ENCODE results near the gene SH3GL3. TPM values are rescaled to one million over a fixed set of nuclear protein-coding genes. Genes with fewer than 3 reads are reported as not detected.

The SH3GL3 gene
- total RNA-seq = 186 TPM

GRCh38 chr15:83446904-83447709 is at the start of gene SH3GL3:
SH3GL3 (plus strand) TSS chr15:83447341; CDS start chr15:83447534, 193 bp downstream.
- peak; percentile 94 for DNase-seq

GRCh38 chr15:83398626-83399025 is 48.5 kb upstream of the SH3GL3 start:
- DNase-seq = no peak

GRCh38 chr15:83404121-83404520 is 43.0 kb upstream of the SH3GL3 start:
- DNase-seq = no peak

GRCh38 chr15:83410532-83410931 is 36.6 kb upstream of the SH3GL3 start:
- DNase-seq = no peak

- no peak for DNase-seq
Measured at GRCh38 chr15:83413054-83413719, 34.0 kb upstream of the SH3GL3 start.

- DNase-seq = no peak
Measured at GRCh38 chr15:83422081-83422480, 25.1 kb upstream of the SH3GL3 start.

GRCh38 chr15:83422541-83422940 is 24.6 kb upstream of the SH3GL3 start:
- DNase-seq = no peak

- no peak for DNase-seq
Measured at GRCh38 chr15:83424101-83424500, 23.0 kb upstream of the SH3GL3 start.

GRCh38 chr15:83430441-83430840 is 16.7 kb upstream of the SH3GL3 start:
- no peak for DNase-seq

GRCh38 chr15:83431521-83431920 is 15.6 kb upstream of the SH3GL3 start:
- DNase-seq = no peak

GRCh38 chr15:83435202-83435601 is 11.9 kb upstream of the SH3GL3 start:
- no peak for DNase-seq

- DNase-seq = no peak
Measured at GRCh38 chr15:83435782-83436181, 11.4 kb upstream of the SH3GL3 start.

GRCh38 chr15:83436513-83437158 is 10.5 kb upstream of the SH3GL3 start:
- no peak for DNase-seq

GRCh38 chr15:83443076-83443847 is 3.9 kb upstream of the SH3GL3 start:
- DNase-seq = no peak

- DNase-seq = no peak
Measured at GRCh38 chr15:83444936-83445335, 2.2 kb upstream of the SH3GL3 start.

GRCh38 chr15:83445643-83446042 is 1.5 kb upstream of the SH3GL3 start:
- DNase-seq = no peak

GRCh38 chr15:83446417-83446816 is 724 bp upstream of the SH3GL3 start:
- no peak for DNase-seq

- no peak for DNase-seq
Measured at GRCh38 chr15:83449250-83449671, 2.1 kb downstream of the SH3GL3 start.

GRCh38 chr15:83449937-83450506 is 2.9 kb downstream of the SH3GL3 start:
- DNase-seq = no peak

- no peak for DNase-seq
Measured at GRCh38 chr15:83457149-83457548, 10.0 kb downstream of the SH3GL3 start.

- DNase-seq = no peak
Measured at GRCh38 chr15:83458381-83458780, 11.2 kb downstream of the SH3GL3 start.

GRCh38 chr15:83462026-83462425 is 14.9 kb downstream of the SH3GL3 start:
- no peak for DNase-seq
